GM23338 (cell line): ENCODE measurements around the gene PEX11A. TPM values are rescaled to one million over a fixed set of nuclear protein-coding genes. Genes with fewer than 3 reads are reported as not detected.

Experiments used
- ATAC-seq: fragments of 200-7000 bp; cut with Tn5 transposase; 3 replicates; pipeline ENCODE4 v1.9.1; 2020
- DNase-seq: peaks from one replicate; pipeline ENCODE4 v3.0.0-alpha.2; 2015; ENCODE audit warnings: low spot score
- H2AFZ ChIP-seq: fragments of 200-600 bp; sonication (generic); 2 replicates; pipeline ENCODE4 v1.8.0; 2016; ENCODE audit warnings: antibody characterized with exemption, mild to moderate bottlenecking, moderate library complexity
- H3F3A ChIP-seq: fragments of 200-600 bp; sonication (generic); replicated peaks from 2 replicates; pipeline ENCODE4 v1.8.0; 2017; ENCODE audit warnings: antibody characterized with exemption, mixed run types, low read depth
- H3K27ac ChIP-seq: fragments of 200-600 bp; sonication (generic); 2 replicates; pipeline ENCODE4 v1.6.1; 2016; ENCODE audit warnings: low read depth
- H3K27me3 ChIP-seq: fragments of 200-600 bp; sonication (generic); 2 replicates; pipeline ENCODE4 v1.8.0; 2016; ENCODE audit warnings: mild to moderate bottlenecking, mixed run types, moderate library complexity; ENCODE audit not compliant: insufficient read depth
- H3K36me3 ChIP-seq: fragments of 200-600 bp; sonication (generic); 2 replicates; pipeline ENCODE4 v1.8.0; 2016; ENCODE audit warnings: mild to moderate bottlenecking; ENCODE audit not compliant: insufficient read depth
- H3K4me1 ChIP-seq: fragments of 200-600 bp; sonication (generic); 2 replicates; pipeline ENCODE4 v1.8.0; 2016; ENCODE audit warnings: mild to moderate bottlenecking, moderate library complexity; ENCODE audit not compliant: insufficient read depth
- H3K4me2 ChIP-seq: fragments of 200-600 bp; sonication (generic); 2 replicates; pipeline ENCODE4 v1.7.1; 2017; ENCODE audit warnings: mixed run types
- H3K4me3 ChIP-seq: fragments of 200-600 bp; sonication (generic); 2 replicates; pipeline ENCODE4 v1.6.1; 2016; ENCODE audit warnings: mixed run types
- H3K79me2 ChIP-seq: fragments of 200-600 bp; sonication (generic); replicated peaks from 2 replicates; pipeline ENCODE4 v1.8.0; 2017; ENCODE audit warnings: mild to moderate bottlenecking; ENCODE audit not compliant: insufficient read depth
- H3K9me2 ChIP-seq: fragments of 200-600 bp; sonication (generic); 2 replicates; pipeline ENCODE4 v1.8.0; 2017; ENCODE audit not compliant: insufficient read depth
- H4K20me1 ChIP-seq: fragments of 200-600 bp; sonication (generic); replicated peaks from 2 replicates; pipeline ENCODE4 v1.8.0; 2017; ENCODE audit warnings: mild to moderate bottlenecking; ENCODE audit not compliant: insufficient read depth
- H3K27ac Mint-ChIP-seq: 2 replicates; pipeline ENCODE4 v1.8.0; 2020; ENCODE audit warnings: inconsistent platforms, mild to moderate bottlenecking, moderate library complexity, mixed read lengths
- H3K27me3 Mint-ChIP-seq: 3 replicates; pipeline ENCODE4 v1.8.0; 2022; ENCODE audit warnings: low read depth, mild to moderate bottlenecking, moderate library complexity, mixed read lengths, inconsistent platforms; ENCODE audit not compliant: insufficient read depth, poor library complexity
- H3K36me3 Mint-ChIP-seq: 3 replicates; pipeline ENCODE4 v1.8.0; 2021; ENCODE audit warnings: low read depth, mild to moderate bottlenecking, inconsistent platforms, moderate library complexity, mixed read lengths
- H3K4me1 Mint-ChIP-seq: 3 replicates; pipeline ENCODE4 v1.8.0; 2020; ENCODE audit warnings: mild to moderate bottlenecking, inconsistent platforms, mixed read lengths
- H3K4me3 Mint-ChIP-seq: 3 replicates; pipeline ENCODE4 v1.8.0; 2021; ENCODE audit warnings: moderate library complexity, mild to moderate bottlenecking, inconsistent platforms, mixed read lengths
- H3K9me3 Mint-ChIP-seq: 3 replicates; pipeline ENCODE4 v1.8.0; 2020; ENCODE audit warnings: moderate library complexity, mild to moderate bottlenecking, inconsistent platforms, mixed read lengths
- CREB1 ChIP-seq: fragments of 250-450 bp; sonication (Bioruptor Pico); IDR thresholded peaks from 2 replicates; pipeline ENCODE4 v1.5.0; 2020; ENCODE audit warnings: low read depth, mild to moderate bottlenecking, moderate library complexity
- ETS1 ChIP-seq: IDR thresholded peaks from 2 replicates; pipeline ENCODE4 v1.6.1; 2016; ENCODE audit warnings: antibody characterized with exemption
- EZH2 ChIP-seq: fragments of 200-600 bp; sonication (generic); IDR thresholded peaks from one replicate; pipeline ENCODE4 v1.8.0; 2017; ENCODE audit warnings: antibody characterized with exemption, mild to moderate bottlenecking, low read depth; ENCODE audit not compliant: unreplicated experiment
- EZH2phosphoT487 ChIP-seq: fragments of 200-600 bp; sonication (generic); IDR thresholded peaks from one replicate; pipeline ENCODE4 v1.8.1; 2018; ENCODE audit warnings: antibody characterized with exemption; ENCODE audit not compliant: unreplicated experiment
- JUNB ChIP-seq: IDR thresholded peaks from one replicate; pipeline ENCODE4 v1.6.1; 2016; ENCODE audit warnings: antibody characterized with exemption; ENCODE audit not compliant: unreplicated experiment
- NANOG ChIP-seq: IDR thresholded peaks from 2 replicates; pipeline ENCODE4 v1.6.1; 2016; ENCODE audit warnings: antibody characterized with exemption, borderline replicate concordance
- REST ChIP-seq: IDR thresholded peaks from one replicate; pipeline ENCODE4 v1.6.1; 2018; ENCODE audit warnings: antibody characterized with exemption; ENCODE audit not compliant: unreplicated experiment
- STAT1 ChIP-seq: IDR thresholded peaks from one replicate; pipeline ENCODE4 v1.6.1; 2016; ENCODE audit warnings: antibody characterized with exemption; ENCODE audit not compliant: unreplicated experiment
- ZNF331 ChIP-seq: fragments of 250-450 bp; sonication (Bioruptor Pico); IDR thresholded peaks from 2 replicates; pipeline ENCODE4 v1.5.0; 2020; ENCODE audit warnings: low read depth, mild to moderate bottlenecking, moderate library complexity
- polyA plus RNA-seq: library from polyadenylated mRNA; unstranded; fragments of >200 nt; fragmentation: Nextera tagmentation; extraction: Ambion mirVana; gene quantifications from 2 replicates; pipeline ENCODE4 v1.2.1, GENCODE V29; 2016
- total RNA-seq: library from RNA; depleted of rRNA; stranded (reverse); fragments of >200 nt; shearing (Covaris generic); gene quantifications from 2 replicates; pipeline ENCODE4 v1.2.3, GENCODE V29; 2014
- TF ChIP-seq, protein P1 (sequence below): fragments of 250-450 bp; sonication (Bioruptor Pico); IDR thresholded peaks from 2 replicates; pipeline ENCODE4 v1.5.0; 2020; ENCODE audit warnings: mild to moderate bottlenecking, moderate library complexity

Gene PEX11A
- total and polyA plus RNA-seq, 2 experiments from 2014 or later, result 2.1 to 4.8 TPM

DNA sequence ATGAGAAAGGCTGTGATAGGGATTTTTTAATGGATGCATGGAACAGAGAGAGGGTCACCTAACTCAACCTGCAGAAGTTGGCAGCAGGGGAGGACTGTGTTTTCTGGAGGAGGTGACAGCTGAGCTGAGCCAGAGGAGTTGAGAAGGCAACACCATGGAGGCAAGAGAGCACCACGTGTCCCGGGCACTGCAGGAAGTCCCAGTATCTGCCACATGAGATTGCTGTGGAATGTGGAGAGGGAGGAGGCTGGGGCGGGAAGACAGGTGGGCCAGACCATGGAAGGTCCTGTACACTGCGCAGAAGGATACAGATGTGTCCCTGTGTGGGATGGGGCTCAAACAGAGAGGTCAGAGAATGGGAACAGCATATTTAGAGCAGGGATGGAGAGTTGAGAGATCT, 45.2 kb upstream of the PEX11A start:
- Histone ChIP-seq H3K27ac (no peak overlapping the region), H3K4me1 (no peaks in the 10 kb centered on the region), H3K4me3 (no peak overlapping the region), H3K4me2 (no peak overlapping the region), H3K79me2 (no peaks in the 10 kb centered on the region), H4K20me1 (0 out of 2 replicates have a peak, but pooled peaks cover 4% of the 10 kb centered on the region), H3F3A (no peaks in the 10 kb centered on the region), H3K36me3 (no peaks in the 10 kb centered on the region), H3K27me3 (no peaks in the 10 kb centered on the region), H3K9me2 (no peaks in the 10 kb centered on the region), H2AFZ (peak overlapping the region; percentile 43; the same call in 1 of the 2 replicates)
- H3K9me3 Mint-ChIP-seq, result no peaks in the 10 kb centered on the region
- H3K27ac Mint-ChIP-seq, result no peak overlapping the region
- no peak overlapping the region for H3K4me3 Mint-ChIP-seq
- H3K4me1 Mint-ChIP-seq, result peaks cover 5% of the 10 kb centered on the region; the same call in 1 of the 3 replicates
- no peak for ATAC-seq
- no peak for DNase-seq
- TF ChIP-seq, protein P1, sequence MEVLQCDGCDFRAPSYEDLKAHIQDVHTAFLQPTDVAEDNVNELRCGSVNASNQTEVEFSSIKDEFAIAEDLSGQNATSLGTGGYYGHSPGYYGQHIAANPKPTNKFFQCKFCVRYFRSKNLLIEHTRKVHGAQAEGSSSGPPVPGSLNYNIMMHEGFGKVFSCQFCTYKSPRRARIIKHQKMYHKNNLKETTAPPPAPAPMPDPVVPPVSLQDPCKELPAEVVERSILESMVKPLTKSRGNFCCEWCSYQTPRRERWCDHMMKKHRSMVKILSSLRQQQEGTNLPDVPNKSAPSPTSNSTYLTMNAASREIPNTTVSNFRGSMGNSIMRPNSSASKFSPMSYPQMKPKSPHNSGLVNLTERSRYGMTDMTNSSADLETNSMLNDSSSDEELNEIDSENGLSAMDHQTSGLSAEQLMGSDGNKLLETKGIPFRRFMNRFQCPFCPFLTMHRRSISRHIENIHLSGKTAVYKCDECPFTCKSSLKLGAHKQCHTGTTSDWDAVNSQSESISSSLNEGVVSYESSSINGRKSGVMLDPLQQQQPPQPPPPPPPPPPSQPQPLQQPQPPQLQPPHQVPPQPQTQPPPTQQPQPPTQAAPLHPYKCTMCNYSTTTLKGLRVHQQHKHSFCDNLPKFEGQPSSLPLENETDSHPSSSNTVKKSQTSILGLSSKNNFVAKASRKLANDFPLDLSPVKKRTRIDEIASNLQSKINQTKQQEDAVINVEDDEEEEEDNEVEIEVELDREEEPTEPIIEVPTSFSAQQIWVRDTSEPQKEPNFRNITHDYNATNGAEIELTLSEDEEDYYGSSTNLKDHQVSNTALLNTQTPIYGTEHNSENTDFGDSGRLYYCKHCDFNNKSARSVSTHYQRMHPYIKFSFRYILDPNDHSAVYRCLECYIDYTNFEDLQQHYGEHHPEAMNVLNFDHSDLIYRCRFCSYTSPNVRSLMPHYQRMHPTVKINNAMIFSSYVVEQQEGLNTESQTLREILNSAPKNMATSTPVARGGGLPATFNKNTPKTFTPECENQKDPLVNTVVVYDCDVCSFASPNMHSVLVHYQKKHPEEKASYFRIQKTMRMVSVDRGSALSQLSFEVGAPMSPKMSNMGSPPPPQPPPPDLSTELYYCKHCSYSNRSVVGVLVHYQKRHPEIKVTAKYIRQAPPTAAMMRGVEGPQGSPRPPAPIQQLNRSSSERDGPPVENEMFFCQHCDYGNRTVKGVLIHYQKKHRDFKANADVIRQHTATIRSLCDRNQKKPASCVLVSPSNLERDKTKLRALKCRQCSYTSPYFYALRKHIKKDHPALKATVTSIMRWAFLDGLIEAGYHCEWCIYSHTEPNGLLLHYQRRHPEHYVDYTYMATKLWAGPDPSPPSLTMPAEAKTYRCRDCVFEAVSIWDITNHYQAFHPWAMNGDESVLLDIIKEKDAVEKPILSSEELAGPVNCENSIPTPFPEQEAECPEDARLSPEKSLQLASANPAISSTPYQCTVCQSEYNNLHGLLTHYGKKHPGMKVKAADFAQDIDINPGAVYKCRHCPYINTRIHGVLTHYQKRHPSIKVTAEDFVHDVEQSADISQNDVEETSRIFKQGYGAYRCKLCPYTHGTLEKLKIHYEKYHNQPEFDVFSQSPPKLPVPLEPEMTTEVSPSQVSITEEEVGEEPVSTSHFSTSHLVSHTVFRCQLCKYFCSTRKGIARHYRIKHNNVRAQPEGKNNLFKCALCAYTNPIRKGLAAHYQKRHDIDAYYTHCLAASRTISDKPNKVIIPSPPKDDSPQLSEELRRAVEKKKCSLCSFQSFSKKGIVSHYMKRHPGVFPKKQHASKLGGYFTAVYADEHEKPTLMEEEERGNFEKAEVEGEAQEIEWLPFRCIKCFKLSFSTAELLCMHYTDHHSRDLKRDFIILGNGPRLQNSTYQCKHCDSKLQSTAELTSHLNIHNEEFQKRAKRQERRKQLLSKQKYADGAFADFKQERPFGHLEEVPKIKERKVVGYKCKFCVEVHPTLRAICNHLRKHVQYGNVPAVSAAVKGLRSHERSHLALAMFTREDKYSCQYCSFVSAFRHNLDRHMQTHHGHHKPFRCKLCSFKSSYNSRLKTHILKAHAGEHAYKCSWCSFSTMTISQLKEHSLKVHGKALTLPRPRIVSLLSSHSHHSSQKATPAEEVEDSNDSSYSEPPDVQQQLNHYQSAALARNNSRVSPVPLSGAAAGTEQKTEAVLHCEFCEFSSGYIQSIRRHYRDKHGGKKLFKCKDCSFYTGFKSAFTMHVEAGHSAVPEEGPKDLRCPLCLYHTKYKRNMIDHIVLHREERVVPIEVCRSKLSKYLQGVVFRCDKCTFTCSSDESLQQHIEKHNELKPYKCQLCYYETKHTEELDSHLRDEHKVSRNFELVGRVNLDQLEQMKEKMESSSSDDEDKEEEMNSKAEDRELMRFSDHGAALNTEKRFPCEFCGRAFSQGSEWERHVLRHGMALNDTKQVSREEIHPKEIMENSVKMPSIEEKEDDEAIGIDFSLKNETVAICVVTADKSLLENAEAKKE (CRISPR knock-in tag), result no peak
- TF ChIP-seq EZH2 (no peak), REST (no peak), EZH2phosphoT487 (no peak), ETS1 (no peak), ZNF331 (CRISPR knock-in tag) (no peak), CREB1 (CRISPR knock-in tag) (no peak), JUNB (no peak), NANOG (no peak), STAT1 (no peak)
- H3K27me3 Mint-ChIP-seq, result peaks cover 9% of the 10 kb centered on the region
- H3K36me3 Mint-ChIP-seq, result no peaks in the 10 kb centered on the region
